GM12892 (cell line): ENCODE measurements around the gene SNURF. TPM values are rescaled to one million over a fixed set of nuclear protein-coding genes. Genes with fewer than 3 reads are reported as not detected.
"Not testable (repeated sequence)": the region's sequence is repeated elsewhere in the genome, so short reads cannot be mapped to it uniquely, and the experiment has no call there.

Source experiments
- DNase-seq: peaks from one replicate; pipeline ENCODE4 v3.0.0; 2011; ENCODE audit not compliant: insufficient read length
- FAIRE-seq: peaks from 2 replicates; lab custom pipeline; 2011; peaks lifted over from hg19 to GRCh38; lab: Jason Lieb, UNC
- POLR2A ChIP-seq: IDR thresholded peaks from 2 replicates; pipeline ENCODE4 v1.6.1; 2011; ENCODE audit warnings: low read depth, low read length, control low read depth
- POLR2AphosphoS5 ChIP-seq: IDR thresholded peaks from 2 replicates; pipeline ENCODE4 v1.6.1; 2011; ENCODE audit warnings: low read depth, low read length, control low read depth
- TAF1 ChIP-seq: IDR thresholded peaks from 2 replicates; pipeline ENCODE4 v1.6.1; 2011; ENCODE audit warnings: low read depth, mild to moderate bottlenecking, control low read depth, low read length, borderline replicate concordance
- polyA plus RNA-seq: library from polyadenylated mRNA; unstranded; fragments of >200 nt; gene quantifications from one replicate; pipeline ENCODE4 v1.2.1, GENCODE V29; 2012; ENCODE audit warnings: missing spikeins, inconsistent platforms; ENCODE audit not compliant: missing spikeins

Gene SNURF, protein sequence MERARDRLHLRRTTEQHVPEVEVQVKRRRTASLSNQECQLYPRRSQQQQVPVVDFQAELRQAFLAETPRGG
- 27.1 TPM for polyA plus RNA-seq

DNA sequence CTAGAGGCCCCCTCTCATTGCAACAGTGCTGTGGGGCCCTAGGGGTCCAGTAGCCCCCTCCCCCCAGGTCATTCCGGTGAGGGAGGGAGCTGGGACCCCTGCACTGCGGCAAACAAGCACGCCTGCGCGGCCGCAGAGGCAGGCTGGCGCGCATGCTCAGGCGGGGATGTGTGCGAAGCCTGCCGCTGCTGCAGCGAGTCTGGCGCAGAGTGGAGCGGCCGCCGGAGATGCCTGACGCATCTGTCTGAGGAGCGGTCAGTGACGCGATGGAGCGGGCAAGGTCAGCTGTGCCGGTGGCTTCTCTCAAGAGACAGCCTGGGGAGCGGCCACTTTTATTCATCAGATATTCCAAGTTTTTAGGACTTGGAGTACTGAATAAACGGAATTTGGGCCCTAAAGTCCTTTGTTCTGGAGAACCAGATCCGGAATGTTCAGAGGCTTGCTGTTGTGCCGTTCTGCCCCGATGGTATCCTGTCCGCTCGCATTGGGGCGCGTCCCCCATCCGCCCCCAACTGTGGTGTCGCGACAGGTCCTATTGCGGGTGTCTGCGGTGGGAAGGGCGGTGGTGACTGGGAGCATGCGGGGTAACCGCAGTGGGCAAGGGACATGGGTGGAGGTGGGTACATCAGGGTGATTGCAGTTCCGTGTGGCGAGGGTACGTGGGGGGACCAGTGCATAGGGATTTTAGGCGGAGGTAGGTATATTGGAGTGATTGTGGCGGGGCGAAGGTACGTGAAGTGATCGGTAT is at the start of gene SNURF, which contains the start of gene SNRPN:
Gene SNURF, plus strand, starts transcription at position 205 of the 748 bp plus-strand sequence. Its CDS starts 62 bp downstream, at position 267.
Gene SNRPN, plus strand, starts transcription at position 205 of the 748 bp plus-strand sequence. CDS start 19,467 bp downstream, outside the sequence.
- peak; percentile 80 for FAIRE-seq
- peak; percentile 81 for TF ChIP-seq POLR2AphosphoS5
- TF ChIP-seq TAF1: peak; percentile 65; the same call in 1 of the 2 replicates
- TF ChIP-seq POLR2A: peak; percentile 87
- peak; percentile 25 for DNase-seq

DNA sequence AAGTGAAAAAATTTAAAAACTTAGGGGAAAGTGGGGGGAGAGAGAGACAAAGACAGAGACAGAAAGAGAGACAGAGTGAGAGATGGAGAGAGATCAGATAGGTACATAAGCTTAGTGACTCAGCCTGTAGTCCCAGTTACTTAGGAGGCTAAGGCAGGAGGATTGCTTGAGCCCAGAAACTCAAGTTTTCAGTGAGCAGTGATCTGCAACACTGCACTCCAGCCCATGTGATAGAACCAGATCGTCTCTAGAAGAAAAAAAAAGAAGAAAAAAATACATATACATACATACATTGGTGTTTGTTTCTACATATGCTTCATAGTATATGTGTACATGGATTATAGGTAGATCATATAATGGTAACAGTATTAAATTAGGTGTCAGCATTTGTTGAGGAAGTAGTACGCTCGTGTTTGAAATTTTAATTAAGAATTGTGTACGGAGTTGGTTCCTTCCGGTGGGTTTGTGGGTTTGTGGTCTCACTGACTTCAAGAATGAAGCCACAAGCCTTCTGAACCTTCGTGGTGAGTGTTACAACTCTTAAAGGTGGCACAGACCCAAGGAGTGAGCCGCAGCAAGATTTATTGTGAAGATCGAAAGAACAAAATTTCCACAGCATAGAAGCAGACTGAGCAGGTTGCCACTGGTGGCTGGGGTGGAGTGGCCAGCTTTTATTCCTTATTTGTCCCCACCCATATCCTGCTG is 38.3 kb upstream of the SNURF start:
- no peak for TF ChIP-seq POLR2A
- no peak for TF ChIP-seq POLR2AphosphoS5
- TF ChIP-seq TAF1: no peak
- no peak for FAIRE-seq
- no peak for DNase-seq

DNA sequence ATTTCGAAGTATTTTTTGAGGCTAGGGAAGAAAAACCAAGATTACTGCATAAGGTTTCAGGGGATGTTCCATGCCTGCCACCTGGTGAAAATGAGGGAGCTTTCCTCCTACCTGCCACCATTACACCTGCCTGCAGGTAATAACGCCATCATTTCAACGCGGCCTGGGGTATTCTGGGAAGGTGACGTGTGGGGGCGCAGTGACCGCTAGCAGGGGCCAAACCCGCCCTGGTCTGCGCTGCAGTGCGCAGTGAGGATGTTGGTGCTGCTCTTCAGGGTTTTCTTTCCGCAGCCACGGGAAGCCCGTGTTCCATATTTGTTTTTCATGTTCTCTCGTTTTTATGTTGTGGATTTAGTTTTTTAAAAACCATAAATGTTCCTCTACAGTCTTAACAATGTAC is 37.4 kb upstream of the SNURF start:
- TF ChIP-seq TAF1 (no peak), POLR2A (no peak), POLR2AphosphoS5 (no peak)
- FAIRE-seq (no peak), DNase-seq (no peak)

DNA sequence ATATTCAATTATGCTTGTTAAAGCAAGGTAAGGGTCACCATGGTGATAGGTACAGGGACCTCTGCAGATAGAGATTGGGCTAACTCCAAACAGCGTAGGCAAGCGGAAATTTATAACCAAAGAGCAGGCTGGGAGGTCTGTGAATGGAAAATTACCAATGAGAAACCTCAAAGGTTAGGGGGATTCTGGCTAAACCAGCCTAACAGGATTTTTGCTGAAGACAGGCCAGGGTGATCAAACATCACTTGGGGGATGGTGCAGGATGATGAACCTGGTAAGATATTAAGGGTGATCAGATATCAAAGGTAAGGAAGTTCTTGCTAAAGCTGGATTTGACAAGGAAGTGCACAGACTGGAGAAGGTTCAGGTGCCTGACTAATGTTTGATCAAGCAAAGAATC is 35.3 kb upstream of the SNURF start:
- FAIRE-seq (no peak), DNase-seq (no peak)
- TF ChIP-seq POLR2AphosphoS5 (no peak), TAF1 (no peak), POLR2A (no peak)

DNA sequence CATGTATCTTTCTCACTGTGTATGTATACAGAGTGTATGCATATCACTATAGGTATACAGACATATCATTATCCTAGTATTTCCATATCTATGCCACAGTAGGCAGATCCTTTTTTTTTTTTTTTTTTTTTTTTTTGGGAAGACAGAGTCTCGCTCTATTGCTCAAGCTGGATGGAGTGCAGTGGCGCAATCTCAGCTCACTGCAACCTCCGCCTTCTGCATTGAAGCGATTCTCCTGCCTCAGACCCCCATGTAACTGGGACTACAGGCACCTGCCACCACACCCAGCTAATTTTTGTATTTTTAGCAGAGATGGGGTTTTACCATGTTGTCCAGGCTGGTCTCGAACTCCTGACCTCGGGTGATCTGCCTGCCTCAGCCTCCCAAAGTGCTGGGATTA is 32.0 kb upstream of the SNURF start:
- not testable (repeated sequence) for FAIRE-seq, DNase-seq

DNA sequence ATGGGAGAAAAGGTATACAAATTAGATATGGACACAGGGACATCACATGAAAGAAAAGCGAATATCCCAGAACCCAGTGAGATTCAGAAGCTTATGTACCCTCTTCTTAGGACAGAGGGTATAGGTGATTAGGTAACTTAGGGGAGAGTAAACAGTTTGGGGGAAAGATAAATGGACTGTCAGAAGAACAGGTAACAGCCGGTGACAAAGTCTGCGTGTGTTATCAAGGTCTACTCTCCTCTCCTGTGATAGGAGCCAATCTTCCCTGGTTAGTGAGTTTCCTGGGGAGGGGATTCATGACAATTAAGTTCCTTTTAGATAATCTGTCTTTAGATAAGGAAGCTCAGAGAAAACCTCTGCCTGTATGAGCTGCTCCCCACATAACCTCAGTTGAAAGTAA is 30.6 kb upstream of the SNURF start:
- DNase-seq (no peak), FAIRE-seq (no peak)
- TF ChIP-seq POLR2A (no peak), POLR2AphosphoS5 (no peak), TAF1 (no peak)

DNA sequence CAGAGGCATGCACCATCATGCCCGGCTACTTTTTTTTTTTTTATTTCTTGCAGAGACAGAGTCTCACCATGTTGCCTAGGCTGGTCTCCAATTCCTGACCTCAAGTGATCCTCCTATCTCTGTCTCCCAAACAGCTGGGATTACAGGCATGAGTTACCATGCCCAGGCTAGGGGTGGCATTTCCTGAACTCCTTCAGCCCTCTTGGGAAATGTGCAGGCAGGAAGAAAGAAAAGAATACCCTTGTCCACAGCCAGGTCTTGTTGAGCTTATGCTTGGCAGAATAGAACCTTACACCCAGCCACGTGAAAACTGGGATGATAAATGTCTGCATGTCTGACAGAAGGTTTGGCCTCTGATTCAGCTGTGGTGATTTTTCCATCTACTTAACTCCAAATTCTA is 30.2 kb upstream of the SNURF start:
- FAIRE-seq (no peak), DNase-seq (no peak)
- TF ChIP-seq POLR2A (no peak), POLR2AphosphoS5 (no peak), TAF1 (no peak)

DNA sequence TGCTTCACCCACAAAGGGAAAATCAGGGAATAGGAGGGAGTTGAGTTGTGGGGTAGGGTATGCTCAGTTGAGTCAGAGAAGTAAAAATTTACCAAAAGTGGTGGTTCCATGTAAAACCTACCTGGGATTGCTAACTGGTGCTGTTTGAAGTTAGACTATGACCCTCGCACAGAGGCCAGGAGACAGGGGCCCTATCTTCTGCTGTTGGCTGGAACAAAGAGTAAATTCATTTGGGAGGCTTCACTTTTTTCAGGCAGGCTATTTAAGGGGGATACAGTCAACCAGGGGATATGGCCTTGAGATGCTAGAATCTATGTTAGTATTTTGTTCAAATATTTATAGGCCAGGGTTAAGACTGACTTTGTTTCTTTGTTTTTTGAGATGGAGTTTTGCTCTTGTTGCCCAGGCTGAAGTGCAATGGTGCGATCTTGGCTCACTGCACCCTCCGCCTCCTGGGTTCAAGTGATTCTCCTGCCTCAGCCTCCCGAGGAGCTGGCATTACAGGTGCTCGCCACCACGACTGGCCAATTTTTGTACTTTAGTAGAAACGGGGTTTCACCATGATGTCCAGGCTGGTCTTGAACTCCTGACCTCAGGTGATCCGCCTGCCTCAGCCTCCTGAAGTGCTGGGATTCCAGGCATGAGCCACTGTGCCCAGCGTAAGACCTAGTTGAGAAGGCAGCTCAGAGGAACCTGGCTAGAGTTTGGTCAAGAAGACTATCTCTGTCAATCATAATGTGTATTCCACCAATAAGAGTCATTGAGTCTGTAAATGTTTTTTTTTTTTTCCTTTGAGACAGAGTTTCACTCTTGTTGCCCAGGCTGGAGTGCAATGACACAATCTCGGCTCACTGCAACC is 22.7 kb upstream of the SNURF start:
- DNase-seq, FAIRE-seq: not testable (repeated sequence)

DNA sequence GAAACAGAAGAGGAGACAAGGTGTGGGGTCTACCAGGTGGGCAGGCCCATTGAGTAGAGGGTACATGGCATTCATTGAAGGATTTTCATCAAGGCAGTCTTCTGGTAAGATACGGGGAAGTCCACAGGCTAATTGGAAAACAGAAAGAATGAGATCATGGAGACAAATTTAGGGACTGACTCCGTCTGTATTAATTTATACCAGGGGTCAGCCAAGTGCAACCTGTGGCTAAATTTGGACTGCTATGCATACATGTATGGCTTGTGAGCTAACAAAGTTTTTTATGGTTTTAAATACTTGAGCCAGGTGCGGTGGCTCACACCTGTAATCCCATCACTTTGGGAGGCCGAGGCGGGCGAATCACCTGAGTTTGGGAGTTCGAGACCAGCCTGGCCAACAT is 21.1 kb upstream of the SNURF start:
- TF ChIP-seq POLR2A: no peak
- TF ChIP-seq TAF1: no peak
- TF ChIP-seq POLR2AphosphoS5: no peak
- FAIRE-seq: no peak
- no peak for DNase-seq

DNA sequence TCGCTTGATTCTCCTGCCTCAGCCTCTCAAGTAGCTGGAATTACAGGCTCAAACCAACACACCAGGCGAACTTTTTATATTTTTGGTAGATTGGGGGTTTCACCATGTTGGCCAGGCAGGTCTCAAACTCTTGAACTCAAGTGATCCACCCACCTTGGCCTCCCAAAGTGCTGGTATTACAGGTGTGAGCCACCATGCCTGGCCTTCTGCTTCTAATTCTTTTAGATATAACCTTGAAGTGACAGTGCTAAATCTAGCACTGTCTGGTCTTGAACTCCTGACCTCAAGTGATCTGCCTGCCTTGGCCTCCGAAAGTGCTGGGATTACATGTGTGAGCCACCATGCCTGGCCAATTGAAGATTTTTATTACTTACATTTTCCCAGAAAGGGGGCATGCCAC is 16.6 kb upstream of the SNURF start:
- not testable (repeated sequence) for FAIRE-seq, DNase-seq

DNA sequence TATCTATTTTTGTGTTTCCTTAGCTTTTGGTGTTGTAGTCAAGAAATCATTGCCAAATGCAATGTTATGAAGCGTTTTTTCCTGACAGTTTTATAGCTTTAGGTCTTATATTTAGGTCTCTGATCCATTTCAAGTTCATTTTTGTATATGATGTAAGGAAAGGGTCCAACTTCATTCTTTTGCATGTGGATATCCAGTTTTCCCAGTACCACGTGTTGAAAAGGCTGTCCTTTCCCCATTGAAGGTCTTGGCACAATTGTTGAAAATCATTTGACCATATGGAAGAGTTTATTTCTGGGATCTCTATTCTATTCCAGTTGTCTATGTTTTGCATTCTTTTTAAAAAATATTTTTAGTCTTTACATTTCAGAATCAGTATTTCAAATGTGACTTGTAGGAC is 14.6 kb upstream of the SNURF start:
- FAIRE-seq (no peak), DNase-seq (no peak)
- no peak for TF ChIP-seq POLR2A
- TF ChIP-seq POLR2AphosphoS5: no peak
- TF ChIP-seq TAF1: no peak
